ENCODE results near the gene CKAP2L. TPM values are rescaled to one million over a fixed set of nuclear protein-coding genes. Genes with fewer than 3 reads are reported as not detected.
A peak's percentile ranks its signal among the peaks of the same experiment; 100 is the strongest.

CKAP2L gene
- polyA plus RNA-seq, 1 experiment = 4.4 TPM

DNA sequence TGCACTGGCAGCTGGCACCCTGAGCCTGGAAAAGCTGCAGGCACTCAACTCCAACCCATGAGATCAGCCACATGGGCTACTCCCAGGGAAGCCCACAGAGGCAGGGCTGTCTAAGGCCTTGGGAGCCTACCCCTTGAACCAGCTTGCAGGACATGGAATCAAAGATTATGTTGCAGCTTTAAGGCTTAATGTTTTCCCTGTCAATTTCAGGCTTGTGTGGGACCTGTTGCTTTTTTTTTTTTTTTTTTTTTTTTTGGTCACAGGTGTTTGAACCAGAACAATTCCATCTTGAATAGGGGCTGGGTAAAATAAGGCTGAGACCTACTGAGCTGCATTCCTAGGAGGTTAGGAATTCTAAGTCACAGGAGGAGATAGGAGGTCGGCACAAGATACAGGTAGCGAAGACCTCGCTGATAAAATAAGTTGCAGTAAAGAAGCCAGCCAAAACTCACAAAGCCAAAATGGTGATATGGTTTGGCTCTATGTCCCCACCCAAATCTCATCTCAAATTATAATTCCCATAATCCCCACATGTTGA, 27.4 kb upstream of the CKAP2L start:
- Histone ChIP-seq H3K4me3 (ENCODE audit: low read depth, low read length) (no peak overlapping the region), H3K27me3 (ENCODE audit: control insufficient read depth, insufficient read depth, low read length) (no peaks in the 10 kb centered on the region), H3K9me3 (ENCODE audit: control insufficient read depth, insufficient read depth, low read length) (peaks cover 3% of the 10 kb centered on the region; the same call in 1 of the 2 replicates), H3K27ac (ENCODE audit: low read depth, low read length) (no peak overlapping the region)
- no peak for DNase-seq (ENCODE audit: low read depth, low spot score)
- ChIA-PET CTCF (interaction anchor here (0.6 kb wide), 1 partner anchor 67 kb away, joined by 9 read pairs; no protein-coding TSS in a partner anchor), POLR2A (no interaction called here)
- TF ChIP-seq, protein P1, sequence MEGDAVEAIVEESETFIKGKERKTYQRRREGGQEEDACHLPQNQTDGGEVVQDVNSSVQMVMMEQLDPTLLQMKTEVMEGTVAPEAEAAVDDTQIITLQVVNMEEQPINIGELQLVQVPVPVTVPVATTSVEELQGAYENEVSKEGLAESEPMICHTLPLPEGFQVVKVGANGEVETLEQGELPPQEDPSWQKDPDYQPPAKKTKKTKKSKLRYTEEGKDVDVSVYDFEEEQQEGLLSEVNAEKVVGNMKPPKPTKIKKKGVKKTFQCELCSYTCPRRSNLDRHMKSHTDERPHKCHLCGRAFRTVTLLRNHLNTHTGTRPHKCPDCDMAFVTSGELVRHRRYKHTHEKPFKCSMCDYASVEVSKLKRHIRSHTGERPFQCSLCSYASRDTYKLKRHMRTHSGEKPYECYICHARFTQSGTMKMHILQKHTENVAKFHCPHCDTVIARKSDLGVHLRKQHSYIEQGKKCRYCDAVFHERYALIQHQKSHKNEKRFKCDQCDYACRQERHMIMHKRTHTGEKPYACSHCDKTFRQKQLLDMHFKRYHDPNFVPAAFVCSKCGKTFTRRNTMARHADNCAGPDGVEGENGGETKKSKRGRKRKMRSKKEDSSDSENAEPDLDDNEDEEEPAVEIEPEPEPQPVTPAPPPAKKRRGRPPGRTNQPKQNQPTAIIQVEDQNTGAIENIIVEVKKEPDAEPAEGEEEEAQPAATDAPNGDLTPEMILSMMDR (IDR thresholded peaks at IDR 0.05; ENCODE audit: low read depth, low read length) = no peak

DNA sequence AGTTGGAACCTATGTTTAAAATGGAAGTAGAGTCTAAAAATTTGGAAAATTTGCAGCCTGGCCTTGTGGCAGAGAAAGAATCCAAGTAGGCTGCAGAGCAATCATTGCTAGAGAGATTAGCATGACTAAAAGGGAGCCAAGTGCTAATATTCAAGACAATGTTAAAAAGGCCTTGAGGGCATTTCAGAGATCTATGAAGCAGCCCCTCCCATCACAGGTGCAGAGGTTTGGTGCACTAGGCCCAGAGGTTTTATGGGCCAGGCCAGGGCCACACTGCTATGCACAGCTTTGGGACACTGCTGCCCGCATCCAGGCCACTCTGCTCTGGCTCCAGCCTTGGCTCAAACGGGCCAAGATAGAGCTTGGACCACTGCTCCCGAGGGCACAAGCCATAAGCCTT, 26.6 kb upstream of the CKAP2L start:
- Histone ChIP-seq H3K9me3 (ENCODE audit: control insufficient read depth, insufficient read depth, low read length) (peaks cover 3% of the 10 kb centered on the region; the same call in 1 of the 2 replicates), H3K27ac (ENCODE audit: low read depth, low read length) (no peak overlapping the region), H3K4me3 (ENCODE audit: low read depth, low read length) (no peak overlapping the region), H3K27me3 (ENCODE audit: control insufficient read depth, insufficient read depth, low read length) (no peaks in the 10 kb centered on the region)
- ChIA-PET POLR2A (no interaction called here), CTCF (interaction anchor here (0.6 kb wide), 2 partner anchors 66 to 151 kb away, joined by 3 to 9 read pairs; no protein-coding TSS in a partner anchor)
- no peak for DNase-seq (ENCODE audit: low read depth, low spot score)
- TF ChIP-seq, protein P1 (IDR thresholded peaks at IDR 0.05; ENCODE audit: low read depth, low read length) = no peak

DNA sequence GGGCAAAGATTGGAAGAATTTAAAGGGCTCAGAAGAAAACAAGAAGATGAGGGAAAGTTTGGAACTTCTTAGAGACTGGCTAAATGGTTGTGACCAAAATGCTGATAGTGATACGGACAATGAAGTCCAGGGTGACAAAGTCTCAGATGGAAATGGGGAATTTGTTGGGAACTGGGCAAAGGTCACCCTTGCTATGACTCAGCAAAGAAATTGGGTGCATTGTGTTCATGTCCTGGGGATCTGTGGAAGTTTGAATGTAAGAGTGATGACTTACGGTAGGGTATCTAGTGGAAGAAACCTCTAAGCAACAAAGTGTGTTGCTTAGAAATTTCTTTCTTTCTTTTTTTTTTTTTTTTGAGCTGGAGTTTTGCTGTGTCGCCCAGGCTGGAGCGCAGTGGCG, 25.9 kb upstream of the CKAP2L start:
- Histone ChIP-seq H3K27ac (ENCODE audit: low read depth, low read length) (no peak overlapping the region), H3K9me3 (ENCODE audit: control insufficient read depth, insufficient read depth, low read length) (peaks cover 3% of the 10 kb centered on the region; the same call in 1 of the 2 replicates), H3K27me3 (ENCODE audit: control insufficient read depth, insufficient read depth, low read length) (no peaks in the 10 kb centered on the region), H3K4me3 (ENCODE audit: low read depth, low read length) (no peak overlapping the region)
- ChIA-PET CTCF (interaction anchor here (0.6 kb wide), 1 partner anchor 151 kb away, joined by 3 read pairs; no protein-coding TSS in a partner anchor), POLR2A (no interaction called here)
- no peak for DNase-seq (ENCODE audit: low read depth, low spot score)
- TF ChIP-seq, protein P1 (IDR thresholded peaks at IDR 0.05; ENCODE audit: low read depth, low read length) = no peak

DNA sequence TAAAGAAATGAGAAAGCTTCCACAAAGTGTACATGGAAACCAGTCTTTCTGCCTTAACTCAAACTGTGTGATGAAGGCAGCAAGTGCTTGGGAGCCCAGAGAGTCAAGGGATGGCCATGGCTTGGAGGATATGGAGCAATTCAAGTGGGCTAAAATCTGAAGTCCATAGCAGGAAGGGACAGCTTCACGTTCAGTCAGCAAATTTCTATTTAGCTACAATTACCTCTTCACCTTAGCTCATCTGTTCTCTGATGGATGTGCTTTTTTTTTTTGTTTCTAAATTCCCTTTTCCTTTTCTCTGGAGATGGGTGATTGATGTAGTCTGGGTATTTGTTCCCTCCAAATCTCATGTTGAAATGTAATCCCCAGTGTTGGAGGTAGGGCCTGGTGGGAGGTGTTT, 24.8 kb upstream of the CKAP2L start:
- ChIA-PET CTCF (interaction anchor here (0.9 kb wide), 1 partner anchor 12 kb away, joined by 3 read pairs; no protein-coding TSS in a partner anchor), POLR2A (no interaction called here)
- no peak for DNase-seq (ENCODE audit: low read depth, low spot score)
- TF ChIP-seq, protein P1 (IDR thresholded peaks at IDR 0.05; ENCODE audit: low read depth, low read length) = no peak
- peak overlapping the region; percentile 11 for H3K27ac ChIP-seq (ENCODE audit: low read depth, low read length)
- peaks cover 3% of the 10 kb centered on the region; the same call in 1 of the 2 replicates for H3K9me3 ChIP-seq (ENCODE audit: control insufficient read depth, insufficient read depth, low read length)
- H3K27me3 ChIP-seq (ENCODE audit: control insufficient read depth, insufficient read depth, low read length) = no peaks in the 10 kb centered on the region
- H3K4me3 ChIP-seq (ENCODE audit: low read depth, low read length) = no peak overlapping the region

DNA sequence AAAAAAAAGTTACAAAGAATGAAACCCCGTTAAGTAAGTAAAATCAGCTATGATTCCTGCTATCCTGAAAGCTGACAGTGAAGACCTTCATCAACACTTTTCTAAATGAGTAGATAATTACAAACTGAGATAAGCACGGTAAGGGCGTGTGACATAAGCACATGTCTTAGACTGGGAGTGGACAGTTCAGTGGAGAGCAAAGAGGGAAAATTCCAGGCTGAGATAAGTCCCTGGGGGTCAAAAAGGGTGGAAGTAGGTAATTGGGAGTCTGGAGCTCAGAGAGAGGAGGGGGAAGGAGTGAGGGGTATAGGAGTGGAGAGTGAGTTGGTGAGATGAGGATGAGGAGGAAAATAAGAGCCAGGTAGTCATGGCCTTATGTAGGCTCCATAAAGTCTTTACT, 24.2 kb upstream of the CKAP2L start:
- peaks cover 3% of the 10 kb centered on the region; the same call in 1 of the 2 replicates for H3K9me3 ChIP-seq (ENCODE audit: control insufficient read depth, insufficient read depth, low read length)
- TF ChIP-seq, protein P1 (IDR thresholded peaks at IDR 0.05; ENCODE audit: low read depth, low read length) = no peak
- ChIA-PET POLR2A (no interaction called here), CTCF (interaction anchor here (0.9 to 1.3 kb wide), 2 partner anchors 13 to 26 kb away, joined by 3 read pairs; no protein-coding TSS in a partner anchor)
- H3K4me3 ChIP-seq (ENCODE audit: low read depth, low read length) = no peak overlapping the region
- no peaks in the 10 kb centered on the region for H3K27me3 ChIP-seq (ENCODE audit: control insufficient read depth, insufficient read depth, low read length)
- DNase-seq (ENCODE audit: low read depth, low spot score) = no peak
- no peak overlapping the region for H3K27ac ChIP-seq (ENCODE audit: low read depth, low read length)
